ENCODE measurements around the gene ERG28. TPM values are rescaled to one million over a fixed set of nuclear protein-coding genes. Genes with fewer than 3 reads are reported as not detected.

Gene ERG28
- total RNA-seq, 2 donors from 2014 or later: 8.6 to 8.8 TPM

Small RNAs within 50 kb of the gene (small RNA-seq; reads per million reads assigned to genes)
- not detected for gene RNA5SP387

Other genes with a start within 250 kb of the ERG28 start
- 10 to 100 TPM; 16.8 to 17.9 TPM for gene JDP2, start 232.9 kb downstream of the ERG28 start, total RNA-seq
- not detected for gene BATF, start 138.4 kb downstream of the ERG28 start, total RNA-seq
- 1 to 10 TPM in 1 of 2 donors, under 1 TPM in 1; under 0.01 to 1.3 TPM for gene FLVCR2, start 82.3 kb downstream of the ERG28 start, total RNA-seq
- 10 to 100 TPM; 21.0 to 21.8 TPM for gene TTLL5, start 370 bp upstream of the ERG28 start, total RNA-seq

Measured in body of pancreas (tissue), 2 donors.